ENCODE data around the gene MIEN1. TPM values are rescaled to one million over a fixed set of nuclear protein-coding genes. Genes with fewer than 3 reads are reported as not detected.

MIEN1 gene
- total RNA-seq, 1 donor: 14.8 TPM

- H3K79me2 ChIP-seq (ENCODE audit: insufficient read depth, low read length): no peaks in the 10 kb centered on the region
Observed at GRCh38 chr17:39735882-39736281, 5.5 kb upstream of the MIEN1 start.

GRCh38 chr17:39732586-39732985 lies 2.3 kb upstream of the MIEN1 start:
- Histone ChIP-seq H3K9me3 (ENCODE audit: low read depth, low read length) (no peaks in the 10 kb centered on the region), H3K79me2 (ENCODE audit: insufficient read depth, low read length) (no peaks in the 10 kb centered on the region), H4K20me1 (ENCODE audit: insufficient read depth, low read length) (no peaks in the 10 kb centered on the region), H3K27me3 (ENCODE audit: insufficient read depth, low read length) (peaks cover 7% of the 10 kb centered on the region), H2AFZ (ENCODE audit: low read length) (no peak overlapping the region), H3K36me3 (ENCODE audit: insufficient read depth, low read length) (no peaks in the 10 kb centered on the region), H3K4me3 (ENCODE audit: insufficient read depth, low read length) (no peak overlapping the region), H3K4me1 (ENCODE audit: insufficient read depth, low read length) (peaks cover 6% of the 10 kb centered on the region), H3K4me2 (ENCODE audit: insufficient read depth, low read length) (no peak overlapping the region), H3K27ac (ENCODE audit: low read depth, low read length) (no peak overlapping the region)
- no peak for TF ChIP-seq CTCF (IDR thresholded peaks at IDR 0.05; ENCODE audit: extremely low read depth, low read depth, low read length)
- DNase-seq (ENCODE audit: insufficient read length, low spot score, missing footprints): peak; percentile 45

More at GRCh38 chr17:39735882-39736281, 5.5 kb upstream of the MIEN1 start:
- Histone ChIP-seq H3K4me1 (ENCODE audit: insufficient read depth, low read length) (peaks cover 16% of the 10 kb centered on the region), H3K4me2 (ENCODE audit: insufficient read depth, low read length) (no peak overlapping the region), H4K20me1 (ENCODE audit: insufficient read depth, low read length) (no peaks in the 10 kb centered on the region), H3K27ac (ENCODE audit: low read depth, low read length) (no peak overlapping the region), H3K4me3 (ENCODE audit: insufficient read depth, low read length) (no peak overlapping the region), H3K9me3 (ENCODE audit: low read depth, low read length) (no peaks in the 10 kb centered on the region), H3K36me3 (ENCODE audit: insufficient read depth, low read length) (no peaks in the 10 kb centered on the region), H3K27me3 (ENCODE audit: insufficient read depth, low read length) (peaks cover 14% of the 10 kb centered on the region), H2AFZ (ENCODE audit: low read length) (no peak overlapping the region)
- TF ChIP-seq CTCF (IDR thresholded peaks at IDR 0.05; ENCODE audit: extremely low read depth, low read depth, low read length): no peak
- peak; percentile 34 for DNase-seq (ENCODE audit: insufficient read length, low spot score, missing footprints)

DNA sequence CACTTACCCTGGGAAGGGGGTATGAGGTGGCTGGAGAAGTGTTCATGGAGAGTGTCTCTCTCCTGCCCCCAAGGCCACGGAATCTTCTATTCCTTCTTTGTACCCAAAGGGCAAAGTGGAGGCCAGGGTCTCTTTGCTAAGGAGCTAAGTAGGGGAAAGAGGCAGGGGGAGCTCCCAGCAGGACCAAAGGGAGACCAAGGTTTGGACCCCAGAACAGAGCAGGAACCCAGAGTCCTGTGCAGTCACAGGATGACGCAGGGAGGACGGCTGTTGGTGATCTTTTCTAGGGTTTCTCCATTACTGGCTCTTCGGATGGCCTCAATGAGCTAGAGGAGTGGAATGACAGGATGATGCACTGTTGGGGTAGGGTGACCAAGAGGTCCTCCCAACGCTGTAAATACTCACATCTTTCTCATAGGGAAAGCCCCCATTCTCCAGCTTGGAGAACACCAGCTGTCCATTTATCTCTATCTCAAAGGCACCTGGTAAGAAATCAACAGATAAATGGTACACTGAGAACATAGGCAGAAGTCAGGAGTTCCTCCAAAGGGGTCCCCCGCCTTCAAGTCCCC lies 966 bp downstream of the MIEN1 start:
- DNase-seq (ENCODE audit: insufficient read length, low spot score, missing footprints): peak; percentile 85
- no peak for TF ChIP-seq CTCF (IDR thresholded peaks at IDR 0.05; ENCODE audit: extremely low read depth, low read depth, low read length)

GRCh38 chr17:39727556-39727955 lies 2.8 kb downstream of the MIEN1 start:
- H3K4me2 ChIP-seq (ENCODE audit: insufficient read depth, low read length): no peak overlapping the region
- H2AFZ ChIP-seq (ENCODE audit: low read length): no peak overlapping the region
- H3K27me3 ChIP-seq (ENCODE audit: insufficient read depth, low read length): no peaks in the 10 kb centered on the region
- no peak overlapping the region for H3K27ac ChIP-seq (ENCODE audit: low read depth, low read length)
- DNase-seq (ENCODE audit: insufficient read length, low spot score, missing footprints): peak; percentile 46
- no peaks in the 10 kb centered on the region for H3K9me3 ChIP-seq (ENCODE audit: low read depth, low read length)
- H3K4me1 ChIP-seq (ENCODE audit: insufficient read depth, low read length): peaks cover 6% of the 10 kb centered on the region
- peaks cover 23% of the 10 kb centered on the region for H3K36me3 ChIP-seq (ENCODE audit: insufficient read depth, low read length)
- no peaks in the 10 kb centered on the region for H3K79me2 ChIP-seq (ENCODE audit: insufficient read depth, low read length)
- no peaks in the 10 kb centered on the region for H4K20me1 ChIP-seq (ENCODE audit: insufficient read depth, low read length)
- no peak for TF ChIP-seq CTCF (IDR thresholded peaks at IDR 0.05; ENCODE audit: extremely low read depth, low read depth, low read length)
- H3K4me3 ChIP-seq (ENCODE audit: insufficient read depth, low read length): no peak overlapping the region

More for the DNA sequence above, 966 bp downstream of the MIEN1 start:
- Histone ChIP-seq H2AFZ (ENCODE audit: low read length) (no peak overlapping the region), H3K4me3 (ENCODE audit: insufficient read depth, low read length) (peak overlapping the region; percentile 83), H3K9me3 (ENCODE audit: low read depth, low read length) (no peaks in the 10 kb centered on the region), H3K27me3 (ENCODE audit: insufficient read depth, low read length) (no peaks in the 10 kb centered on the region), H3K27ac (ENCODE audit: low read depth, low read length) (peak overlapping the region; percentile 69), H3K36me3 (ENCODE audit: insufficient read depth, low read length) (peaks cover 23% of the 10 kb centered on the region), H3K79me2 (ENCODE audit: insufficient read depth, low read length) (no peaks in the 10 kb centered on the region), H3K4me1 (ENCODE audit: insufficient read depth, low read length) (peaks cover 6% of the 10 kb centered on the region), H3K4me2 (ENCODE audit: insufficient read depth, low read length) (peak overlapping the region; percentile 81), H4K20me1 (ENCODE audit: insufficient read depth, low read length) (no peaks in the 10 kb centered on the region)

Measured in osteoblast (primary cell).